Measurements from ENCODE around the gene ZNF804B.

ZNF804B gene

DNA sequence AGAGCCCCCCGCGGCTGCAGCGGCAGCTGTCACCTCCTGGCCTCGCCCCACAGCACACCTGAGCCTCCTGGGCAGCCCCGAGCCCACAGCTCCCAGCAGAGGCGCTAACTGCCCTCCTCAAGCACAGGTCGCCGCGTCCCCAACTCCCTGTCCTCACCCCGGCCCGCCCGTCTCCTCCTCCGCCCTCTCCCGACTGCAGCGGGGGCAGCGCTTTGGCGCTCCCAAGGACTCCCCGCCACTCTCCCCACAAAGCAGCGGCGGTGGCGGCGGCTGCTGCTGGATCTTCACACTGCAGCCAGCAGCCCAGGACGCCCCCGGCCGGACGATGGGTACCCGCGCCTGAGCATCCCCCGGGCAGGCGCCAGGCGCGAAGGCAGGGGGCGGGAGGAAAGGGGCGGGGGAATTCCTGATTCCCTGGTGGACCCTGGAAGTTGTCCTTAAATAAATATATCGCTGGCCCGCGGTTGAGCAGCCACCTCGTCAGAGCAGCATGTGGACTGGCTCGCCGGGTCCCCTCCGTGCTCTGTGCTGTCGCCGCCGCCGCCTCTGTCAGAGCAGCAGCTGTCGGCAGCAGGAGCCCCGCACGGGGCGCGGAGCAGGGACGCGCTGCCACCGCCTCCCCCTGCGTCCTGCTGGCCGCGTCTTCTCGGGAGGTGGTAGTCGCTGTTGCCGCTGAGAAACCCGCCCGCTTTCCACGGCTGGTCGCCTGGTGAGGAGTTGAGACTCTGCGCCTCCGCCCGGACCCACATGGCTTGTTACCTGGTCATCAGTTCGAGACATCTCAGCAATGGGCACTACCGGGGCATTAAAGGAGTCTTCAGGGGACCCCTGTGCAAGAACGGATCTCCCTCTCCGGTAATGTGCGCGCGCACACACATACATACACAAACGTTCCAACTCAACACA lies at the start of gene ZNF804B:
ZNF804B (plus strand) TSS at position 471 of the 906 bp plus-strand sequence; CDS start at position 748, 277 bp downstream.
- H3K4me1 ChIP-seq, result peaks cover 0 to 5% (median 0%) of the 10 kb centered on the region in 10 experiments; a peak in 3 of 20 replicates
- peak within 1 kb of the TSS in 1 of 11 experiments; percentile 23; a peak in 2 of 22 replicates for H3K9ac ChIP-seq
- H3K27ac ChIP-seq, result no peak within 1 kb of the TSS
- peak within 1 kb of the TSS; percentile 54 to 88 (median 68) for H3K4me2 ChIP-seq
- TF ChIP-seq Cebpa-rat (IDR thresholded peaks at IDR 0.05), result no peak
- no peaks in the 10 kb centered on the region for H3K36me3 ChIP-seq
- peak within 1 kb of the TSS; percentile 42 to 63 (median 53) for H3K4me3 ChIP-seq
- H3K27me3 ChIP-seq, result peaks cover 41 to 61% (median 49%) of the 10 kb centered on the region in 11 experiments
- peaks cover 0 to 4% (median 0%) of the 10 kb centered on the region in 11 experiments; a peak in 2 of 22 replicates for H4K20me1 ChIP-seq
- H3K9me3 ChIP-seq (replicated peaks in 1 of 11), result peaks cover 0 to 11% (median 0%) of the 10 kb centered on the region in 11 experiments; a peak in 3 of 22 replicates

DNA sequence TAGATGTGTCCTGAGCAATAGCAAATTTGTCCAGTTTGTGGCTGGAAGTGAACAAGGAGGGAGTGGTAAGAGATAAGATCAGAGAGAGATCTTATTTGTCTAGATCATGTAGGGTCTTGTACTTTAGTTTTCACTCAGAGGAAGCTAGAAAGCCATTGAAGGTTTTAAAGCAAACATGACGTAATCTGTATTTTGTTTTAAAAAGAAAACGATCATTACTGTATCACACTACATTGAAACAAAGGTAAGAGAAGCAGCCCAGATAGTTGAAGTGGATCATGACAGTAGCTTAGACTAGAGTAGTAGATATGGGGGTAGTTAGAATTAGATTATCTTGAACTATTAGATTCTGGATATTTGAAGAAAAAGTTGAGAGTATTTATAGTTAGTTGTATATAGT lies 23.6 kb upstream of the ZNF804B start:
- TF ChIP-seq Cebpa-rat (IDR thresholded peaks at IDR 0.05), result no peak

DNA sequence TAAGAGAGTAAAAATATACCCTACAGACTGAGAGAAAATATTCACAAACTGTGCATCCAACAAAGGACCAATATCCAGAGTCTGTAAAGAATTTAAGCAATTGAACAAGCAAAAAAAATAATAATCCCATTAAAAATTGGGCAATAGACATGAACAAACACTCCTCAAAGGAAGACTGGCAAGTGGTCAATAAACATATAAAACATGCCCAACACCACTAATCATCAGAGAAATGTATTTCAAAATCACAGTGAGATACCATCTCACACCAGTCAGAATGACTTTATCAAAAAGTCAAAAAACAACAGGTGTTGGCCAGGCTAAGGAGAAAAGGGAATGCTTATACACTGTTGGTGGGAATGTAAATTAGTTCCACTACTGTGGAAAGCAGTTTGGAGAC lies 21.9 kb upstream of the ZNF804B start:
- no peaks in the 10 kb centered on the region for H3K27me3 ChIP-seq
- TF ChIP-seq Cebpa-rat (IDR thresholded peaks at IDR 0.05), result no peak

More for the DNA sequence above, 23.6 kb upstream of the ZNF804B start:
- Histone ChIP-seq H3K36me3 (no peaks in the 10 kb centered on the region), H3K27me3 (no peaks in the 10 kb centered on the region), H3K4me1 (no peaks in the 10 kb centered on the region), H3K27ac (no peak overlapping the region), H3K4me3 (no peak overlapping the region), H3K9me3 (replicated peaks in 1 of 11) (no peaks in the 10 kb centered on the region), H3K4me2 (no peak overlapping the region), H3K9ac (no peak overlapping the region), H4K20me1 (no peaks in the 10 kb centered on the region)

DNA sequence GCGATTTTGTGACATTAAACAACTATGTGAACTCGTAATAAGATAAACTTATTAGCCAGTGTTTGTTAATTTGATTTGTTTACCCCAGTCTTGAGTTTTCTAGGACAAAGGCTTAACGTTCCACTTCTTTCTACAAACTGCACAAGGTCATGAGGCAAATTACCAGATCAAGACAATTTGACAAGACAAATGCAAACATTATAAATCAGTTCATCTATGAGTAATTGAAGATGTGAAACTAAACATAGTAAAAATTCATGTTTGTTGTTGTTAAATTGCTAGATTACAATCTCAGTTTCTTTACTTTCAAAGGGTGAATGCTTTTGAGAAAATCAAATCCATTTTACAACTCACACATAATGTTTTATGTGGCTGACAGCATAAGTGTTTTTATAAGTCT lies 13.4 kb upstream of the ZNF804B start:
- Histone ChIP-seq H4K20me1 (no peaks in the 10 kb centered on the region; a peak in 1 of 22 replicates), H3K9me3 (replicated peaks in 1 of 11) (no peaks in the 10 kb centered on the region), H3K4me1 (no peaks in the 10 kb centered on the region), H3K27ac (no peak overlapping the region), H3K4me3 (no peak overlapping the region), H3K4me2 (no peak overlapping the region), H3K9ac (no peak overlapping the region), H3K36me3 (no peaks in the 10 kb centered on the region), H3K27me3 (no peaks in the 10 kb centered on the region)
- TF ChIP-seq Cebpa-rat (IDR thresholded peaks at IDR 0.05), result no peak

More for the DNA sequence above, 21.9 kb upstream of the ZNF804B start:
- Histone ChIP-seq H4K20me1 (no peaks in the 10 kb centered on the region), H3K36me3 (no peaks in the 10 kb centered on the region), H3K27ac (no peak overlapping the region), H3K4me1 (no peaks in the 10 kb centered on the region), H3K9me3 (replicated peaks in 1 of 11) (no peaks in the 10 kb centered on the region), H3K9ac (no peak overlapping the region), H3K4me2 (no peak overlapping the region), H3K4me3 (no peak overlapping the region)

DNA sequence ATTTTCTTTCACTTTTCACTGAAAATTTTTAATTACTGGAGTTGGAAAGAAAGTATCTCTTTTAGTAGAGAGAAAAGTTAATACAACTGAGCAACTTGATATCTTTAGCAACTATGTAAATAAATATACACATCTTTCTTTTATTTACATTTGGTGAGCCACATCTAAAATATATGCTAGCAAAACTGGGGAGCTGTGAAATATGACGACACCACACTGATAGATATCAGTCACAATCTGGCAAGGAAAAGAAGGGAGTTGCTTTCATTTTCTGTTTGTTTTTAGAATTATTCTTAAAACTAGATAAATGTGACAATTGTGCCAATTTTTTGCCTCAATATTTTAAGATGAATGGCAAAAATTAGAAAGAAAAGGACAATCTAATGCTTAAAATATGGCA lies 2.7 kb upstream of the ZNF804B start:
- no peaks in the 10 kb centered on the region for H3K36me3 ChIP-seq
- peaks cover 0 to 4% (median 0%) of the 10 kb centered on the region in 11 experiments; a peak in 2 of 22 replicates for H4K20me1 ChIP-seq
- H3K4me1 ChIP-seq, result peaks cover 0 to 5% (median 0%) of the 10 kb centered on the region in 10 experiments; a peak in 3 of 20 replicates
- H3K9ac ChIP-seq, result no peak overlapping the region
- TF ChIP-seq Cebpa-rat (IDR thresholded peaks at IDR 0.05), result no peak
- H3K9me3 ChIP-seq (replicated peaks in 1 of 11), result peaks cover 0 to 11% (median 0%) of the 10 kb centered on the region in 11 experiments; a peak in 3 of 22 replicates
- no peak overlapping the region for H3K27ac ChIP-seq
- H3K4me2 ChIP-seq, result no peak overlapping the region
- H3K4me3 ChIP-seq, result no peak overlapping the region
- peaks cover 40 to 55% (median 47%) of the 10 kb centered on the region in 11 experiments for H3K27me3 ChIP-seq

DNA sequence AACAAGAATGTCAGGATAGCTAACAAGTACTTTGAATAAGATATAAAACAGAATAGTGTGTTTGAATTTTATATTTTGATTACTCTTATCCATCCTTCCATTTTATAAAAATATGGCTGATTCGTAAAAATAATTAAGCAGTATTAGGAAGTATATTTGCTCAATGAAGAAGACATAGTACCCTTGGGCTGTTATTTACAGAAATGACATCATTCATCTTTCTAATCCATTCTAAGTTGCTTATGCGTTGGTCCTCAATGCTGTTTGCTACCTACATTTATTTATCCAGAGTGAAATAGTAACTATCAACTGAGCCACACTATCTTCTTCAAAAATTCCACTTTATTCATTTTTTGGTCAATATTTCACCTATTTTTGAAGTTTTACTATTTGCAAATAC lies 2.1 kb upstream of the ZNF804B start:
- Histone ChIP-seq H3K9me3 (replicated peaks in 1 of 11) (peaks cover 0 to 11% (median 0%) of the 10 kb centered on the region in 11 experiments; a peak in 3 of 22 replicates), H3K27me3 (peaks cover 41 to 60% (median 49%) of the 10 kb centered on the region in 11 experiments), H3K4me2 (no peak overlapping the region), H4K20me1 (peaks cover 0 to 4% (median 0%) of the 10 kb centered on the region in 11 experiments; a peak in 2 of 22 replicates), H3K27ac (no peak overlapping the region), H3K4me3 (no peak overlapping the region), H3K4me1 (peaks cover 0 to 5% (median 0%) of the 10 kb centered on the region in 10 experiments; a peak in 3 of 20 replicates), H3K36me3 (no peaks in the 10 kb centered on the region), H3K9ac (no peak overlapping the region)
- TF ChIP-seq Cebpa-rat (IDR thresholded peaks at IDR 0.05), result no peak

DNA sequence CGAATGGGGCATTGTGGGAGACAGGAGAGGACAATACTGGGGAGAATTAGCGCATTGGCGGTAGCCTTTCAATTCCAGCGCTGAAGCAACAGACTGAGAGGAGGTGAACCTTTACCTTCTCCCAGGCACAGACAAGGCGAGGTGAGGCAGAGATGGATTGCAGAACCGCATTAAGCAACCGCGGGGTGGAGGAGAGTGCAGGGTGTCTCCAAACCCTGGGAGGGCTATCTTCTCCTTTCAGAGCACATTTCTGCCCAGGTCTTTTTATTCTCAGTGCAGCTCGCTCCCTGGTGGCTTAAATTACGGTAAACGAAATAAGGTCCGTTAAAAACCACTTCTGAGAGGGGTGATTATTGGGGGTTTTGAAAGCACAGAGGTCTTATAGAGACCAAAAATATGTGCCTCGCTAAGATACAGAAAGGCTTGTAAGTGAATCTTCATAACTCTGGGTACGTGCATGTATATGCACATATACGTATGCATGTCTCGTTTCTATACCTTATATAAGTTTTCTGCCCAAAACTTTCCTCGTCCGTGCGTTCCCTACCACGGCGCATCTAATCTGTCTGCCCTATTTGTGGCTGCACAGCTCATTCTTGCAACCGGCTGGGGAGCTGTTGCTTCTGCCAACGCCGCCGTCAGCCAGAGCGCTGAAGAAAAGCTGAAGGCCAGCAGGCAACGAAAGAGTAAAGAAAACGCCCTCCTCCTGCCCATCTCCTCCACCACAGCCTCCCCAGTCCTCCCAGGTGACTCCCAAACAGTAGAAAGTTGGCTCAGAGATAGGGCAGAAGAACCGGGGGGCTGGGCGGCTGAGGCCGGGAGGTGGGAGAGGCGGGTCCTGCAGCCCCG lies 895 bp upstream of the ZNF804B start:
- Histone ChIP-seq H4K20me1 (peaks cover 0 to 4% (median 0%) of the 10 kb centered on the region in 11 experiments; a peak in 2 of 22 replicates), H3K4me1 (peaks cover 0 to 5% (median 0%) of the 10 kb centered on the region in 10 experiments; a peak in 3 of 20 replicates), H3K4me2 (peak overlapping the region; percentile 54 to 88 (median 68)), H3K27me3 (peaks cover 41 to 61% (median 49%) of the 10 kb centered on the region in 11 experiments), H3K4me3 (peak overlapping the region; percentile 42 to 63 (median 53)), H3K9ac (peak overlapping the region in 1 of 11 experiments; percentile 23; a peak in 2 of 22 replicates), H3K27ac (no peak overlapping the region), H3K9me3 (replicated peaks in 1 of 11) (peaks cover 0 to 11% (median 0%) of the 10 kb centered on the region in 11 experiments; a peak in 3 of 22 replicates), H3K36me3 (no peaks in the 10 kb centered on the region)
- no peak for TF ChIP-seq Cebpa-rat (IDR thresholded peaks at IDR 0.05)

DNA sequence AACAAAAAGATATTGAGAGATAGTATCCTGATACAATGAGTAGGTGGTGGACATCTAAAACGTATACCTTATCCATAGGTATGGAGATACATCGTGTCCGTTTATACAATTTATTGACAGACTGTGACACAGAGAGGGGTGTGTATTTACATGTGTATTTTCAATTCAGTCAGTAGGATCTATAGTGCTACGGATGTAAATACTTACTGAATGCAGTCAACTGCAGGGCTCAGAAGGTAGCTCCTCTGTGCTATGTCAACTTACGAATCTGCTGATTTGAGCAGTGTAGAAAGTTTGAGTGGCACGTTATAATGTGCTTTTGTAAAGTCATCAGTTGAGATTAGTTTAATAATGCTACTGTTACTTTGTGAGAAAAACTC lies 626 bp downstream of the ZNF804B start:
- Histone ChIP-seq H3K9me3 (replicated peaks in 1 of 11) (peaks cover 0 to 11% (median 0%) of the 10 kb centered on the region in 11 experiments; a peak in 3 of 22 replicates), H3K4me2 (no peak overlapping the region), H3K36me3 (no peaks in the 10 kb centered on the region), H3K27me3 (peaks cover 41 to 61% (median 49%) of the 10 kb centered on the region in 11 experiments), H3K4me1 (peaks cover 0 to 5% (median 0%) of the 10 kb centered on the region in 10 experiments; a peak in 3 of 20 replicates), H3K4me3 (no peak overlapping the region), H3K27ac (no peak overlapping the region), H4K20me1 (peaks cover 0 to 4% (median 0%) of the 10 kb centered on the region in 11 experiments; a peak in 2 of 22 replicates), H3K9ac (no peak overlapping the region)
- TF ChIP-seq Cebpa-rat (IDR thresholded peaks at IDR 0.05), result no peak

Measured in BLaER1 treated with 17β-estradiol and CSF1 and Interleukin-3, amounts not matched to agents 10 nM and 100 nM (cell line).